BLaER1 (cell line): Measurements from ENCODE around the gene PEX6.
"Not testable (repeated sequence)": the region's sequence is repeated elsewhere in the genome, so short reads cannot be mapped to it uniquely, and the experiment has no call there.

ENCODE experiments used
- H3K27ac ChIP-seq: shearing (Covaris generic); formaldehyde crosslinking; 2 replicates; pipeline ENCODE4 v1.8.1; 2022
- H3K27me3 ChIP-seq: shearing (Covaris generic); formaldehyde crosslinking; 2 replicates; pipeline ENCODE4 v1.8.1; 2022
- H3K36me3 ChIP-seq: shearing (Covaris generic); formaldehyde crosslinking; 2 replicates; pipeline ENCODE4 v1.8.1; 2022
- H3K4me1 ChIP-seq: shearing (Covaris generic); formaldehyde crosslinking; 2 replicates; pipeline ENCODE4 v1.8.1; 2022
- H3K4me2 ChIP-seq: shearing (Covaris generic); formaldehyde crosslinking; 2 replicates; pipeline ENCODE4 v1.8.1; 2022
- H3K4me3 ChIP-seq: shearing (Covaris generic); formaldehyde crosslinking; 2 replicates; pipeline ENCODE4 v1.8.1; 2022
- H3K9ac ChIP-seq: shearing (Covaris generic); formaldehyde crosslinking; 2 replicates; pipeline ENCODE4 v1.8.1; 2022
- H3K9me3 ChIP-seq: shearing (Covaris generic); formaldehyde crosslinking; 2 replicates; pipeline ENCODE4 v1.8.1; 2022
- H4K20me1 ChIP-seq: shearing (Covaris generic); formaldehyde crosslinking; 2 replicates; pipeline ENCODE4 v1.8.1; 2022
- Cebpa-rat ChIP-seq: shearing (Covaris generic); IDR thresholded peaks from 2 replicates; pipeline ENCODE4 v1.8.1; 2022

The PEX6 gene

GRCh38 chr6:42958125-42958524 is 20.9 kb downstream of the PEX6 start:
- H3K27ac ChIP-seq = no peak overlapping the region
- H3K9me3 ChIP-seq = no peaks in the 10 kb centered on the region
- no peak overlapping the region for H3K4me2 ChIP-seq
- no peak overlapping the region for H3K9ac ChIP-seq
- H3K4me3 ChIP-seq = no peak overlapping the region
- peaks cover 26% of the 10 kb centered on the region for H3K36me3 ChIP-seq
- peaks cover 38% of the 10 kb centered on the region for H3K27me3 ChIP-seq
- no peak for TF ChIP-seq Cebpa-rat
- H3K4me1 ChIP-seq = 0 out of 2 replicates have a peak, but pooled peaks cover 9% of the 10 kb centered on the region
- H4K20me1 ChIP-seq = peaks cover 25% of the 10 kb centered on the region

GRCh38 chr6:42954405-42954804 is 24.6 kb downstream of the PEX6 start:
- not testable (repeated sequence) for H3K27ac ChIP-seq, H3K27me3 ChIP-seq, H3K36me3 ChIP-seq, H3K9me3 ChIP-seq, H3K4me1 ChIP-seq, H3K4me2 ChIP-seq, H3K9ac ChIP-seq, H4K20me1 ChIP-seq, H3K4me3 ChIP-seq

GRCh38 chr6:42952389-42952788 is 26.6 kb downstream of the PEX6 start:
- no peaks in the 10 kb centered on the region for H3K9me3 ChIP-seq
- no peak overlapping the region for H3K27ac ChIP-seq
- peaks cover 1% of the 10 kb centered on the region; the same call in 1 of the 2 replicates for H3K4me1 ChIP-seq
- no peak overlapping the region for H3K4me3 ChIP-seq
- no peaks in the 10 kb centered on the region for H4K20me1 ChIP-seq
- no peak overlapping the region for H3K9ac ChIP-seq
- no peaks in the 10 kb centered on the region for H3K27me3 ChIP-seq
- H3K4me2 ChIP-seq = no peak overlapping the region
- no peak for TF ChIP-seq Cebpa-rat
- H3K36me3 ChIP-seq = peaks cover 17% of the 10 kb centered on the region; the same call in 1 of the 2 replicates

- Histone ChIP-seq H3K4me1 (peaks cover 10% of the 10 kb centered on the region; the same call in 1 of the 2 replicates), H3K27me3 (no peaks in the 10 kb centered on the region), H3K36me3 (peaks cover 55% of the 10 kb centered on the region), H3K27ac (no peak overlapping the region), H3K9ac (no peak overlapping the region), H3K4me2 (no peak overlapping the region), H3K9me3 (no peaks in the 10 kb centered on the region), H4K20me1 (0 out of 2 replicates have a peak, but pooled peaks cover 2% of the 10 kb centered on the region), H3K4me3 (no peak overlapping the region)
- no peak for TF ChIP-seq Cebpa-rat
Observed at GRCh38 chr6:42947950-42948349, 31.0 kb downstream of the PEX6 start.

GRCh38 chr6:42942444-42942843 is 36.5 kb downstream of the PEX6 start:
- Histone ChIP-seq H3K4me2 (no peak overlapping the region), H3K9ac (no peak overlapping the region), H3K36me3 (peaks cover 93% of the 10 kb centered on the region), H4K20me1 (peaks cover 40% of the 10 kb centered on the region), H3K4me3 (no peak overlapping the region), H3K9me3 (no peaks in the 10 kb centered on the region), H3K27me3 (no peaks in the 10 kb centered on the region), H3K27ac (no peak overlapping the region), H3K4me1 (peaks cover 34% of the 10 kb centered on the region)
- no peak for TF ChIP-seq Cebpa-rat

- not testable (repeated sequence) for H3K4me3 ChIP-seq, H3K27ac ChIP-seq, H3K9ac ChIP-seq, H3K4me2 ChIP-seq, H3K27me3 ChIP-seq, H3K9me3 ChIP-seq
- H3K36me3 ChIP-seq = peaks cover 98% of the 10 kb centered on the region
- peaks cover 37% of the 10 kb centered on the region for H3K4me1 ChIP-seq
- peaks cover 50% of the 10 kb centered on the region for H4K20me1 ChIP-seq
Observed at GRCh38 chr6:42941356-42941755, 37.6 kb downstream of the PEX6 start.

- no peaks in the 10 kb centered on the region for H3K27me3 ChIP-seq
- H3K9me3 ChIP-seq = no peaks in the 10 kb centered on the region
- H3K4me3 ChIP-seq = no peak overlapping the region
- peaks cover 58% of the 10 kb centered on the region for H4K20me1 ChIP-seq
- no peak overlapping the region for H3K9ac ChIP-seq
- peaks cover 45% of the 10 kb centered on the region for H3K4me1 ChIP-seq
- H3K27ac ChIP-seq = no peak overlapping the region
- no peak for TF ChIP-seq Cebpa-rat
- H3K4me2 ChIP-seq = no peak overlapping the region
- peaks cover 99% of the 10 kb centered on the region for H3K36me3 ChIP-seq
Observed at GRCh38 chr6:42940493-42941045, 38.4 kb downstream of the PEX6 start.

GRCh38 chr6:42939810-42940167 is 39.2 kb downstream of the PEX6 start:
- no peak overlapping the region for H3K4me3 ChIP-seq
- H3K9me3 ChIP-seq = no peaks in the 10 kb centered on the region
- TF ChIP-seq Cebpa-rat = no peak
- no peak overlapping the region for H3K4me2 ChIP-seq
- H4K20me1 ChIP-seq = peaks cover 66% of the 10 kb centered on the region
- peaks cover 52% of the 10 kb centered on the region for H3K4me1 ChIP-seq
- no peak overlapping the region for H3K9ac ChIP-seq
- H3K27me3 ChIP-seq = no peaks in the 10 kb centered on the region
- H3K36me3 ChIP-seq = peaks cover 100% of the 10 kb centered on the region
- 0 out of 2 replicates have a peak overlapping the region, but pooled peaks have one; percentile 65 for H3K27ac ChIP-seq

GRCh38 chr6:42938987-42939809 is 39.8 kb downstream of the PEX6 start:
- Histone ChIP-seq H3K27me3 (no peaks in the 10 kb centered on the region), H3K27ac (peak overlapping the region; percentile 65), H3K4me1 (peaks cover 58% of the 10 kb centered on the region), H3K4me2 (peak overlapping the region; percentile 65), H3K9ac (peak overlapping the region; percentile 27), H4K20me1 (peaks cover 72% of the 10 kb centered on the region), H3K9me3 (no peaks in the 10 kb centered on the region), H3K4me3 (no peak overlapping the region), H3K36me3 (peaks cover 100% of the 10 kb centered on the region)
- no peak for TF ChIP-seq Cebpa-rat

GRCh38 chr6:42938428-42938796 is 40.6 kb downstream of the PEX6 start:
- H3K36me3 ChIP-seq = peaks cover 99% of the 10 kb centered on the region

More at GRCh38 chr6:42938428-42938796, 40.6 kb downstream of the PEX6 start:
- H4K20me1 ChIP-seq = peaks cover 80% of the 10 kb centered on the region
- no peaks in the 10 kb centered on the region for H3K9me3 ChIP-seq
- peaks cover 66% of the 10 kb centered on the region for H3K4me1 ChIP-seq
- H3K27me3 ChIP-seq = no peaks in the 10 kb centered on the region
- H3K9ac ChIP-seq = peak overlapping the region; percentile 27
- TF ChIP-seq Cebpa-rat = no peak
- peak overlapping the region; percentile 65 for H3K4me2 ChIP-seq
- H3K4me3 ChIP-seq = no peak overlapping the region
- peak overlapping the region; percentile 65 for H3K27ac ChIP-seq
